ENCODE data around the gene PACRGL. TPM values are rescaled to one million over a fixed set of nuclear protein-coding genes. Genes with fewer than 3 reads are reported as not detected.
"Not testable (repeated sequence)": the region's sequence is repeated elsewhere in the genome, so short reads cannot be mapped to it uniquely, and the experiment has no call there.

Gene PACRGL
- total RNA-seq, 1 experiment from 2014 or later: 27.9 TPM

DNA sequence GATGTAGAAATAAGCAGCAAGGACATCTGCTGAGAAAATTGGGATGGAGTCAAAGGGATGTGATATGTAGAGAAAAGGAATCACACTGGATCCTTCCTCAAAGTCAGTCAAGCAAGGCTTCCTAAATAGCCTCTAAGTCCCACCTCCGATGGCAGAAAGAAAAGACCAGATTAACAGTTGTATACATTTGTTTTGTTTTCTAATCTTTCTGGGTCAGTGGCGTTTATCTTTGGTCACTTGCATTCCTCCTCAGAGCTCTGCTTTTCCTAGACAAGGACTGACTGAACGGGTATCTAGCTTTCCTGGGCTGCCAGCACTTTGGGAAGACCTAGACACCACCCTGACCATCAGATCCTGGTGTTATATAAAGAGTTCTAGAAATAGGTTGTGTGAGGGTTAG, 23.2 kb downstream of the PACRGL start:
- DNase-seq (ENCODE audit: low spot score): no peak

DNA sequence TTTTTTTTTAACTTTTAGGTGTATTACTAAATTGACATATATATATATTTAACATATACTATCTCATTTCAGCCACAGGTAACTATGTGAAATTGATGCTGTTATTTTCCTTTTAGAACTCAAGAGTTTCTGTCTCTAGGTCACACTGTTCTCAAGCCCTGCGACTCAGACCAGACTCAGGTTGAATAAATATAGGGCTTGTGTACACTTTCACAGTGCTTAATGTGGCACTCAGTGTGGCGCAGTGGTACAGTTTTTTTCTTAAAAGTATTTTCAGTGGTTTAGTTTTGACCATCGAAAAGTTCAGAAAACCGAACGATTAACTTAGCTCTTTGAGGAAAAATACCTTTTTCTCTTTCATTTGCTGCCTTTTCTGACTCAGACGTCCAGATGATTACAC, 24.7 kb downstream of the PACRGL start:
- no peak for DNase-seq (ENCODE audit: low spot score)

DNA sequence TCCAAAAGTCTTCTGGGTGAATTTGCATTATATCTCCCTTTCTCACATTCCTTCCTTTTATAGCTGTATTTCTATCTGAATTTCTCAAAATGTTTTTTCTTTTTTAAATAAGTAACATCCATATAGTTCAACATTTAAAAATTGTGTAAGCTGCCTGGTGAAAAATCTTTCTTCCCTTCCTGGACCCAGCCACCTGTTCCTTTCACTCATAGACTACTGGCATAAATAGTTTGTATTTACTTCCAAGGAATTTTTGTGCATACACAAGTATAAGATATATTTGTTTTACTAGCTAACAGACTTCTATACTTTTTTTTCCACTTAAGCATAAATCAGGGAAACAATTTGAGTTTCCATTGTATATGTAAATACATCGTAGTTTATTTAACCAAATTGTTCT, 35.7 kb downstream of the PACRGL start:
- DNase-seq (ENCODE audit: low spot score): no peak

DNA sequence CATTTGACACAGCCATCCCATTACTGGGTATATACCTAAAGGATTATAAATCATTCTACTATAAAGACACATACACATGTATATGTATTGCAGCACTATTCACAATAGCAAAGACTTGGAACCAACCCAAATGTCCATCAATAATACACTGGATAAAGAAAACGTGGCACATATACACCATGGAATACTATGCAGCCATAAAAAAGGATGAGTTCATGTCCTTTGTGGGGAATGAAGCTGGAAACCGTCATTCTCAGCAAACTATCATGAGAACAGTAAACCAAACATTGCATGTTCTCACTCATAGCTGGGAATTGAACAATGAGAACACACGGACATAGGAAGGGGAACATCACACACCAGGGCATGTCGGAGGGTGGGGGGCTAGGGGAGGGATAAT, 45.7 kb downstream of the PACRGL start:
- not testable (repeated sequence) for DNase-seq (ENCODE audit: low spot score)

DNA sequence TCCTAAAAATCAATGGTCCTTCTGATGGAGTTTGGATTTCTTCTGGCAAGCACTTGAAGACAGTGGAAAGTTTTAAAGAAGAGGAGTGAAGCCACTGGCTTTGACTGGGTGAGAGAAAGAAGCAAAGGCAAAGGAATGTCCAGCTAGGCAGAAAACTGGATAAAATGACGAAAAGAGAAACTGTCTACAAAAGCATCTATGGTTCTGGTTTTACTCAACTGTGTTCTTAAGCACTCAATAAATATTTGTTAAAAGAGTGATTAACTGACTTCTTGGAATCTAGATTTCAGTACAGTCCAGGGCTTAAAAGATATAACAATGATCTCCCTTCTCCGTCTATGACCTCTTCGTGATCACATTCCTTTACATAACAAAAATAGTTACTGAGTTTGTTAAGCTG, 52.4 kb downstream of the PACRGL start:
- DNase-seq (ENCODE audit: low spot score): no peak

DNA sequence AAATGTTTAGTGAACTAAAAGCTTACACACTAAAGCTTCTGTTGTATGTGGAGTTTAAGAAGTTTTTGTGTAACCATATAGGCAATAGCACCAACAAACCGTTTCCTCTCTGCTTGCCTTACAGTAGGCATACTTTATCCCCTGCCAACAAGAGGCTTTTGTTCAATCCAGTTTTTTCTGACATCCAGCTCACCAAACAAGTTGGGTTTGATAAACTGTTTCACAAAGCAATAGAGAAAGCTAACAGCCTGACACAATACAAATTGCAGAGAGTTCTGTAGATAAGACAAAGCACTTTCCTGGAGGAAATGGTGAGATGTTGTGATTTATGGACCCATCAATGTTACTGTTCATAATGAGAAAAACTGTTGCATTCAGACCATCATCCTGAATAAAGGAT, 53.8 kb downstream of the PACRGL start:
- no peak for DNase-seq (ENCODE audit: low spot score)

DNA sequence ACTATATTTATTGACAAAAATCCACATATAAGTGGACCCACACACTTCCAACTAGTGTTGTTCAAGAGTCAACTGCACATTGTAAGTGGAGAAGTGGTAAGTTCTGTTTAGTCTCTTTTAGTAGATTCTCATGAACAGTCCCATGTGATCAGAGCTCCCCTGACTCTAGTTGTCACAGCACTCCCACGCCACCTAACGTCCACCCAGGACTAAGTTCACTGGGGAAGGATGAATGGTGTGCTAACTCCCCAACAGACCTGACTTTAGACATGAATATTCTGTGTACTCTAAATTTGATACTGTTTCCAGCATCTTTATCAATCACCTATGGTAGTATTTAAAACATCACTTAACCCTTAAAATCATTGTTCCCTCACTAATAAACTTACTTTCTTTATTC, 59.8 kb downstream of the PACRGL start:
- peak; percentile 12 for DNase-seq (ENCODE audit: low spot score)

DNA sequence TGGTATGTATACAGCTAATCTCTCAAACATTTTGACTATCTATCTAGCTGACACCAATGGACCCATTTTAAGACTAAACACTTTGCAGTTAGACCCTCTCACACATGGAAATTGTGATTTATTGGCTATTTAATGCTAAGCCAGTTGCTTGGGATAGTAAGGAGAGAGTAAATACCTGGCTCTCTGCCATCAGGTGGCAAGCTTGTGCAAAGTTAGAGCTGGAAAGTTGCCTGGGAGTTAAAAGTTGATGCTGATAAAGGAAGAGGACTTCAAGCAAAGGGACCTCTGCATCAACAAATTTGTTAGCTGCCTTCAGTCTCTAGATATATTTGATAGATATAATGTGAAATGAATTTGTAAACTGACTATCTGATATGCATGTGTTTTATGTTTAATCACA, 61.1 kb downstream of the PACRGL start:
- no peak for DNase-seq (ENCODE audit: low spot score)

DNA sequence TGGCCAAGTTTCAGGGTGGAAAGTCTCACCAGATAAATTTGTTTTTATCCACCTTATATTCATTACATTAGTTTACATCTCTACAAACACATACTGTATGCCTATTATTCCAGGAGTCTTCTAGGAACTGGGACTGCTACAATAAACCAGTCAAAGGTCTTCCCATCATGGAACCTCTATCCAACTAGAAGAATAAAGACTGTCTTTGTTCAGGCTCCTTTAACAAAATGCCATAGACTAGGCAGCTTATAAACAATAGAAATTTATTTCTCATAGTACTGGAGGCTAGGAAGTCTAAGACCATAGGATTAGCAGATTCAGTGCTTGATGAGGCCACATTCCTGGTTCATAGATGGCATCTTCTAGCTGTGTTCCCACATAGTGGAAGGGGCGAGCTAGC, 61.6 kb downstream of the PACRGL start:
- no peak for DNase-seq (ENCODE audit: low spot score)

DNA sequence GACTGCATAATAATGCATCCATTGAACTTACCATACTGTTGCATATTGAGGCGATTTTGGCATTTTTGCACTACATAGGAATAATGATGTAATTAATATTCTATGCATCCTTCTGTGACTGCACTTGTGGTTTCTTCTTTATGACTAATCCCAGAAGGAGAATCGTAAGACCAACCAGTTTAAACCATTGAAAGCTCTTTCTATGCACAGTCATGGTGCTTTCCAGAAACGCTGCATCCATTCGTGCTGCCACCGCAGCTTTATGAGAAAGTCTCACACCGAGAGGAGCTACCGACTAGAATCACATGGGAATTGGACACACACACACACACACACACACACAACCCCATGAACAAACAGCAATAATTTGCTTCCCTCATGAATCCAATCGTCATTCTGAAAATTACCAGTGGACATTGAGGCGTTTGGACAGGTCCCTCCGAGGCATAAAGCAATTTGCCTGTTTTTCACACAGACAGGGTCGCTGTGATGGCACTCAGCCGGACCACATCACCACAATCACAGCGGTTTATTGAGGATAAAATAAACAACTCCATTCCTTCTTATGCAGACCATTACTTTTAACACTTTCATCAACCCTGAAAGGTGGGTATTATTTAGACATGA, 64.2 kb downstream of the PACRGL start:
- peak; percentile 71 for DNase-seq (ENCODE audit: low spot score)

DNA sequence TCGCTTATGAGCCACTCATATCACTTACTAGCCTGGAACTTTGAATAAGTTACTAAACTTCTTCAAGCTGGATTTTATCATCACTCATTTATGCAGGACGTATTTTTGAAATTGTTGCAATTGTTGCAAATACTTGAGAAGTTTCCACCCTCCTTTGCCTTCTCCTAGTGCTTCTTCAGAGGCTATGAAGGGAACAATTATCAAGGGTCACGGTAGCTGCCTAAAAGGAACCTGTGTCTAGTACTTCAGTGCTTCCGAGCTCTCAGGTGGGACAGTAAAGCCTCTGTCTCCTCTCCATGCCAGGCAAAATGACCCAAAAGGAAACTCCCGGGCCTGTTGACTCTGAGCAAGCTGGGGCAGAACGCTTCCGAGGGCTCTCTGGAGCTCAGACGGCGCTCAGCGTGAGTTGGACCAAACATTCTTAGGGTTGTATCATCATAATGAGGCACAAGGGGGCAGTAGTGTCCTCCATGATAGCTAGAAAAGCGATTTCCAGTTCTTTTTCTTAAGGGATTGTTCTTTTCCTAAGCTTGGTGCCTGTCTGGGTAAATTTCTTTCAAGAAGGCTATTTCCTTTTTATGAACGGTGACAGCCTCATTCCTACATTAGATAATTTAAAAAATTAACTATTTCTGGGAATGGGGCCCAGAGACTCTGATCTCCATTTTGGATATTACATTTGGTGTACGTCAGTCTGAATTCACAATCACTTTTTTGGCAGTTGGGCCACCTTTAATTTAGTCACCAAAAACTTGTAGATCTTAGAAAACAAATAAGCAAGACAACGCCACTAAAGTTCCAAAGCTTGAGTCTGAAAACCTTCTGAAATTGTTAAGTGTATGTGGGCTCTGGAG, 73.1 kb downstream of the PACRGL start:
- DNase-seq (ENCODE audit: low spot score): peak; percentile 60

DNA sequence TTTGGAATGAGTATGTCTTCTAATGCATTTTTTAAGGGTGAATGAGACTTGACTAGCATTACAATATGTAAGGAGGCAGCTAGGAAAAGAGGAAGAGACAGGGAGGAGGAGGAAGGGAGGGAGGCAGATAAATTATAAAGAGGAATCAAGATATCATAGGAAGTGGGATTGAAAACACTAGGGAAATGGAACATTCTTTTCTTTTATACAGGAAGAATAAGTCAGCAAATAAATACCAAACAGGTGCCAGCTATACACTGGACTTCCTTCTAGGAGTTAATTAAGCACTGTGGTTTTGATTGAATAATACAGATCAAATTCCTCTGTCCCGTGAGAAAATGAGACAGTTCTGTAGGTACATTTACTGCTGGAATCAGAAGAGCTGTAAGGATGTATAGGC, 78.6 kb downstream of the PACRGL start:
- DNase-seq (ENCODE audit: low spot score): no peak

DNA sequence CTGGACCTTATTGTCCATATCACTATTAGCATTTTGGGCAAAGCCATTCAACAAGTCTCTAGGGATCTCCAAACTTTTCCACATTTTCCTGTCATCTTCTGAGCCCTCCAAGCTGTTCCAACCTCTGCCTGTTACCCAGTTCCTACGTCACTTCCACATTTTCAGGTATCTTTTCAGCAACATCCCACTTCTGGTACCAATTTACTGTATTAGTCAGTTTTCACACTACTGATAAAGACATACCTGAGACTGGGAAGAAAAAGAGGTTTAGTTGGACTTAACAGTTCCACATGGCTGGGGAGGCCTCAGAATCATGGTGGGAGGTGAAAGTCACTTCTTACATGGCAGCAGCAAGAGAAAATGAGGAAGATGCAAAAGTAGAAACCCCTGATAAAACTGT, 82.9 kb downstream of the PACRGL start:
- not testable (repeated sequence) for DNase-seq (ENCODE audit: low spot score)

DNA sequence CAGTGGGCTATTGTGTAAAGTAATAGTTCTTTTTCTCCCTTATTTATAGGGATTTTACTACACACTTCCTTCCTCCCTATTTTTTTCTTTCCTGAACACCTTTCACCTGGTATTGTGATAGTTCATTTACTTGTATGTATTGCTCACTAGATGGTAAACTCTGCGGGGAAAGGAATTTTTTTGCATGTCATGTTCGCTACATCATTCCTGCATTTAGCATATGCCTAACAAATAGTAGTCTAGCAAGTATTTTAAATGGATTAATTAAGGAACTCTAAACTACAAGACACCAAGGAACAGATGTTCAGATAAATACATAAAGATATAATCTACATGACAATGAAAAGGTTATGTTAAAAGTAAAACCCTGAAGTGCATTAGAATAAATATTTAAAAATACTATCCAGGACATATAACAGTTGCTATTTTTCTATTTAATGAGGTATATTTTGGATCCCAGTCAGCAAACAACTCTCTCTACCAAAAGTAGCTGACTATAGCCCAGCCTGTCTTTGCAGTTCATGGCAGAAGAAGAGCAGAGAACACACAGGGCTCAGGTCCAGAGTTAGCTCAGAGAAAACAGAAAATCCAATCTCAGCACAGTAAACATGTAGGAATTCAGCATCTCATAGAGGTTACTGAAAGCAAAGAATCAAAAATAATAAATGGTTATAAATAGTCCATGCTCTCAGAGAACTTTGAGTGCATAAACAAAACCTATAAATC, 87.8 kb downstream of the PACRGL start:
- no peak for DNase-seq (ENCODE audit: low spot score)
